HEK293T (cell line): ENCODE results near the gene PANK4.

Experiments
- ARNT ChIP-seq: fragments of 450-650 bp; IDR thresholded peaks from 2 replicates; pipeline ENCODE4 v1.6.1; 2017; ENCODE audit warnings: mild to moderate bottlenecking
- BHLHE40 ChIP-seq: fragments of 450-650 bp; IDR thresholded peaks from 2 replicates; pipeline ENCODE4 v1.6.1; 2016; ENCODE audit warnings: mild to moderate bottlenecking, moderate library complexity, borderline replicate concordance
- CTBP1 ChIP-seq: fragments of 450-650 bp; IDR thresholded peaks from 2 replicates; pipeline ENCODE4 v1.6.1; 2016; ENCODE audit warnings: borderline replicate concordance
- ELF4 ChIP-seq: fragments of 450-650 bp; IDR thresholded peaks from 2 replicates; pipeline ENCODE4 v1.6.1; 2017; ENCODE audit warnings: antibody characterized with exemption
- FOXK2 ChIP-seq: fragments of 450-650 bp; IDR thresholded peaks from 2 replicates; pipeline ENCODE4 v1.6.1; 2016; ENCODE audit warnings: mild to moderate bottlenecking
- FOXM1 ChIP-seq: fragments of 450-650 bp; IDR thresholded peaks from 2 replicates; pipeline ENCODE4 v1.6.1; 2017; ENCODE audit warnings: mild to moderate bottlenecking, borderline replicate concordance
- HDGF ChIP-seq: fragments of 450-650 bp; IDR thresholded peaks from 2 replicates; pipeline ENCODE4 v1.6.1; 2017; ENCODE audit warnings: antibody characterized with exemption, borderline replicate concordance
- L3MBTL2 ChIP-seq: fragments of 450-650 bp; conservative IDR thresholded peaks from 2 replicates; pipeline ENCODE4 v1.6.1; 2016; ENCODE audit warnings: mild to moderate bottlenecking
- LEF1 ChIP-seq: fragments of 450-650 bp; IDR thresholded peaks from 2 replicates; pipeline ENCODE4 v1.6.1; 2017; ENCODE audit warnings: mild to moderate bottlenecking, borderline replicate concordance
- NFRKB ChIP-seq: fragments of 450-650 bp; IDR thresholded peaks from 2 replicates; pipeline ENCODE4 v1.6.1; 2016; ENCODE audit warnings: mild to moderate bottlenecking, moderate library complexity
- PKNOX1 ChIP-seq: fragments of 450-650 bp; IDR thresholded peaks from 2 replicates; pipeline ENCODE4 v1.6.1; 2016
- SP1 ChIP-seq: fragments of 450-650 bp; IDR thresholded peaks from 2 replicates; pipeline ENCODE4 v1.6.1; 2017
- SUZ12 ChIP-seq: fragments of 450-650 bp; IDR thresholded peaks from 2 replicates; pipeline ENCODE4 v1.6.1; 2016; ENCODE audit warnings: mild to moderate bottlenecking
- TARDBP ChIP-seq: fragments of 450-650 bp; IDR thresholded peaks from 2 replicates; pipeline ENCODE4 v1.6.1; 2016

- TF ChIP-seq SP1 (no peak), ELF4 (no peak), BHLHE40 (no peak), FOXM1 (no peak), ARNT (no peak), SUZ12 (no peak), FOXK2 (no peak), NFRKB (no peak), PKNOX1 (no peak), CTBP1 (no peak), L3MBTL2 (no peak), TARDBP (no peak), LEF1 (no peak), HDGF (no peak)
Observed at GRCh38 chr1:2477791-2478499, 48.5 kb downstream of the PANK4 start.
